SH-SY5Y (cell line): ENCODE measurements around the gene CCDC175.

ENCODE experiments used
- GATA2 ChIP-seq: IDR thresholded peaks from 2 replicates; pipeline ENCODE4 v1.6.1; 2011; ENCODE audit warnings: mild to moderate bottlenecking, low read depth, low read length
- GATA3 ChIP-seq: IDR thresholded peaks from 2 replicates; pipeline ENCODE4 v1.6.1; 2011; ENCODE audit warnings: low read depth, mild to moderate bottlenecking, low read length, moderate library complexity

DNA sequence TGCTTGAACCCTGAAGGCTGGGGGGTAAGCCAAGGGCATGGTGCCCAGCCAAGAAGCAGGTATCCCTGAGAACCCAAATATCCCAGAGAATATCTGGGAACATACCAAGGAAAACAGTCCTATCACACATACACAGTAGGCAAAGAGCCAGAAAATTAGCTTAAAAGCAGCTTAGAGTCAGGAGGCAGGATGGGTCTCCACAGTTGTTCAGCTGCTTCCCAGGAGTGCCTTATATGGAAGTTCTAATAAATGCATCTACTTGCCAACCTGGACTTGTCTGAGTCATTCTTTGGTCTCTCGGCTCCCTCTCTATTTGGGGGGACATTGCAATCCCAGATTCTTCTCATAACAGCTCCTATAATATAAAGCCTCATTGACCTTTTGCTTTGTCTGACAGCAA, 102.4 kb downstream of the CCDC175 start:
- TF ChIP-seq GATA2: no peak
- no peak for TF ChIP-seq GATA3
